HCT116 (cell line): ENCODE data around the gene QRICH1. TPM values are rescaled to one million over a fixed set of nuclear protein-coding genes. Genes with fewer than 3 reads are reported as not detected.

ENCODE experiments used
- ATAC-seq: fragments of 200-7000 bp; cut with Tn5 transposase; 2 replicates; pipeline ENCODE4 v1.9.1; 2020; ENCODE audit warnings: mild to moderate bottlenecking, moderate library complexity
- BruUV-seq: library from RNA; stranded (reverse); fragments of 400-500 nt; replicated peaks from 2 replicates; lab custom pipeline; 2021; lab: Mats Ljungman, UMichigan
- CTCF ChIA-PET: fragments of 300-600 bp; sonication (Branson Sonifier 250); formaldehyde crosslinking; loops from one replicate; lab custom pipeline; 2021; ENCODE audit warnings: antibody characterized with exemption; lab: Charles Lee
- POLR2A ChIA-PET: fragments of 300-600, 350-600 bp; sonication (Branson Sonifier 250); formaldehyde crosslinking; loops from one replicate; lab custom pipeline; 2021; ENCODE audit warnings: antibody characterized with exemption; lab: Charles Lee
- RAD21 ChIA-PET, 2 experiments: fragments of 300-600 bp; sonication (Branson Sonifier 250); formaldehyde crosslinking; loops; one replicate each; lab custom pipeline; 2023; ENCODE audit warnings: low total read pairs in 2 of 2; ENCODE audit not compliant: uncharacterized antibody in 2 of 2, unreplicated experiment in 2 of 2, low non-redundant PET in 1 of 2; lab: Charles Lee
- DNase-seq: peaks from one replicate; pipeline ENCODE4 v3.0.0-alpha.2; 2010; ENCODE audit warnings: low read depth, low spot score
- H2AFZ ChIP-seq: fragments of 200-600 bp; shearing (Covaris generic), sonication (generic); 2 replicates; pipeline ENCODE4 v1.6.1; 2017; ENCODE audit warnings: low read depth, mixed run types, mixed read lengths, antibody characterized with exemption, low read length; ENCODE audit not compliant: poor library complexity, severe bottlenecking
- H3K27ac ChIP-seq: 2 replicates; pipeline ENCODE4 v1.5.1; 2012; ENCODE audit warnings: low read depth, low read length
- H3K27me3 ChIP-seq: fragments of 200-600 bp; sonication (generic); 2 replicates; pipeline ENCODE4 v1.6.1; 2016; ENCODE audit warnings: mixed run types, low read length, mixed read lengths; ENCODE audit not compliant: insufficient read depth
- H3K36me3 ChIP-seq, 2 experiments: fragments of 200-500 bp in 1 of 2; fragments of 200-600 bp in 1 of 2; sonication (Bioruptor generic) in 1 of 2; sonication (generic) in 1 of 2; 2 replicates each; pipeline versions ENCODE4 v1.5.1 to v1.6.1; 2014 to 2016; ENCODE audit warnings: low read length in 2 of 2, inconsistent platforms in 1 of 2, mixed read lengths in 1 of 2, mixed run types in 1 of 2; ENCODE audit not compliant: insufficient read depth in 2 of 2, control insufficient read depth in 1 of 2
- H3K4me1 ChIP-seq, 2 experiments: fragments of 200-600 bp in 1 of 2; sonication (generic) in 1 of 2; 2 replicates each; pipeline versions ENCODE4 v1.5.1 to v1.6.1; 2012 to 2017; ENCODE audit warnings: low read length in 2 of 2, inconsistent platforms in 1 of 2, mild to moderate bottlenecking in 1 of 2, mixed read lengths in 1 of 2, mixed run types in 1 of 2, moderate library complexity in 1 of 2; ENCODE audit not compliant: insufficient read depth in 2 of 2, control insufficient read depth in 1 of 2
- H3K4me2 ChIP-seq: fragments of 200-600 bp; sonication (generic); 2 replicates; pipeline ENCODE4 v1.6.1; 2017; ENCODE audit warnings: mixed run types, low read length, mixed read lengths
- H3K4me3 ChIP-seq, 2 experiments: fragments of 200-600 bp in 1 of 2; sonication (generic) in 1 of 2; replicated peaks in 1 of 2; 2 replicates each; pipeline ENCODE4 v1.5.1; 2011 to 2016; ENCODE audit warnings: low read length in 2 of 2, control low read depth in 1 of 2, low read depth in 1 of 2, mild to moderate bottlenecking in 1 of 2, mixed read lengths in 1 of 2, mixed run types in 1 of 2
- H3K79me2 ChIP-seq: fragments of 200-600 bp; sonication (generic); 2 replicates; pipeline ENCODE4 v1.6.1; 2017; ENCODE audit warnings: mild to moderate bottlenecking, mixed run types, low read length, moderate library complexity, mixed read lengths; ENCODE audit not compliant: insufficient read depth
- H3K9ac ChIP-seq: fragments of 200-600 bp; sonication (generic); 2 replicates; pipeline ENCODE4 v1.6.1; 2016; ENCODE audit warnings: low read length, mixed read lengths
- H3K9me2 ChIP-seq: fragments of 200-600 bp; sonication (generic), shearing (Covaris generic); 2 replicates; pipeline ENCODE4 v1.6.1; 2017; ENCODE audit warnings: mixed run types, mild to moderate bottlenecking, moderate library complexity; ENCODE audit not compliant: insufficient read depth
- H3K9me3 ChIP-seq, 2 experiments: fragments of 200-500 bp in 1 of 2; fragments of 200-600 bp in 1 of 2; sonication (Bioruptor generic) in 1 of 2; sonication (generic) in 1 of 2; 2 replicates each; pipeline ENCODE4 v1.6.1; 2014 to 2017; ENCODE audit warnings: low read length in 2 of 2, mixed read lengths in 2 of 2, inconsistent platforms in 1 of 2, low read depth in 1 of 2, mild to moderate bottlenecking in 1 of 2, mixed run types in 1 of 2, moderate library complexity in 1 of 2; ENCODE audit not compliant: control insufficient read depth in 1 of 2, insufficient read depth in 1 of 2
- H4K20me1 ChIP-seq: fragments of 200-600 bp; sonication (generic), shearing (Covaris generic); 2 replicates; pipeline ENCODE4 v1.6.1; 2017; ENCODE audit warnings: mixed run types, mild to moderate bottlenecking, moderate library complexity; ENCODE audit not compliant: insufficient read depth
- ATF3 ChIP-seq: IDR thresholded peaks from 2 replicates; pipeline ENCODE4 v1.6.1; 2012
- EZH2 ChIP-seq: fragments of 200-600 bp; sonication (generic); IDR thresholded peaks from 2 replicates; pipeline ENCODE4 v1.6.1; 2017; ENCODE audit warnings: antibody characterized with exemption, mixed run types
- FOSL1 ChIP-seq: IDR thresholded peaks from 2 replicates; pipeline ENCODE4 v1.6.1; 2012; ENCODE audit warnings: low read depth
- JUND ChIP-seq: IDR thresholded peaks from 2 replicates; pipeline ENCODE4 v1.6.1; 2012
- MAX ChIP-seq: IDR thresholded peaks from 2 replicates; pipeline ENCODE4 v1.6.1; 2012
- POLR2A ChIP-seq: IDR thresholded peaks from 2 replicates; pipeline ENCODE4 v1.7.0; 2011; ENCODE audit warnings: borderline replicate concordance; ENCODE audit not compliant: insufficient read depth, insufficient read length; ENCODE audit errors: extremely low read depth
- POLR2AphosphoS5 ChIP-seq: IDR thresholded peaks from 2 replicates; pipeline ENCODE4 v1.6.1; 2011; ENCODE audit warnings: mild to moderate bottlenecking, low read depth, low read length, moderate library complexity
- RAD21 ChIP-seq: IDR thresholded peaks from 2 replicates; pipeline ENCODE4 v1.6.1; 2012; ENCODE audit warnings: low read depth, mild to moderate bottlenecking
- REST ChIP-seq: IDR thresholded peaks from 2 replicates; pipeline ENCODE4 v1.6.1; 2012; ENCODE audit warnings: low read depth
- SIN3A ChIP-seq: IDR thresholded peaks from 2 replicates; pipeline ENCODE4 v1.6.1; 2012; ENCODE audit warnings: low read depth
- TCF7L2 ChIP-seq: IDR thresholded peaks from 2 replicates; pipeline ENCODE4 v1.7.0; 2011; ENCODE audit warnings: borderline replicate concordance, inconsistent platforms; ENCODE audit not compliant: insufficient read depth, insufficient read length; ENCODE audit errors: extremely low read depth
- YY1 ChIP-seq: IDR thresholded peaks from 2 replicates; pipeline ENCODE4 v1.6.1; 2011; ENCODE audit warnings: low read length, low read depth, moderate library complexity, mild to moderate bottlenecking; ENCODE audit not compliant: insufficient replicate concordance; ENCODE audit errors: extremely low read depth
- ZBTB33 ChIP-seq: IDR thresholded peaks from 2 replicates; pipeline ENCODE4 v1.6.1; 2011; ENCODE audit warnings: mild to moderate bottlenecking, low read length, moderate library complexity; ENCODE audit not compliant: insufficient replicate concordance; ENCODE audit errors: extremely low read depth
- ZFX ChIP-seq: fragments of 450-650 bp; IDR thresholded peaks from 2 replicates; pipeline ENCODE4 v1.6.1; 2017
- ZNF274 ChIP-seq: fragments of 200-500 bp; sonication (Bioruptor generic); IDR thresholded peaks from 2 replicates; pipeline ENCODE4 v1.6.1; 2014; ENCODE audit warnings: mild to moderate bottlenecking, low read depth, low read length, inconsistent platforms
- intact Hi-C: fragments of 100-400 bp; cut with micrococcal nuclease; formaldehyde crosslinking; loops from 2 replicates; pipeline ENCODE4 v1.10.0; 2022
- total RNA-seq: library from RNA; stranded (reverse); gene quantifications from one replicate; pipeline ENCODE4 v1.2.1, GENCODE V29; 2021; ENCODE audit not compliant: unreplicated experiment

QRICH1 gene
- total RNA-seq, 1 experiment from 2014 or later, result 105 TPM

- DNase-seq, result no peak
- Histone ChIP-seq H3K4me3 (peak overlapping the region; percentile 77 to 83), H3K9me3 (no peaks in the 10 kb centered on the region), H3K79me2 (peaks cover 21% of the 10 kb centered on the region), H2AFZ (no peak overlapping the region), H4K20me1 (no peaks in the 10 kb centered on the region), H3K36me3 (peaks cover 23 to 25% of the 10 kb centered on the region in 2 experiments; a peak in 3 of 4 replicates), H3K9me2 (no peaks in the 10 kb centered on the region), H3K4me1 (peaks cover 7 to 14% of the 10 kb centered on the region in 2 experiments), H3K9ac (peak overlapping the region; percentile 96), H3K4me2 (peak overlapping the region; percentile 99), H3K27ac (peak overlapping the region; percentile 100), H3K27me3 (no peaks in the 10 kb centered on the region)
- no peak; the same call in 1 of the 2 replicates for ATAC-seq
- ChIA-PET POLR2A (interaction anchor here (0.7 to 1.3 kb wide), 6 partner anchors 9 to 99 kb away, joined by 3 to 10 read pairs (median 5); partner anchors contain the start of genes IMPDH2, LAMB2, NDUFAF3 and QARS1), CTCF (interaction anchor here (1.0 kb wide), 1 partner anchor 13 kb away, joined by 3 read pairs; no protein-coding TSS in a partner anchor), RAD21 (interaction anchor here (0.6 to 0.9 kb wide), 4 partner anchors 12 to 1178 kb away, joined by 3 to 4 read pairs (median 4); partner anchors contain the start of genes HYAL3 (in 1 of the 2), NAA80 (in 1 of the 2), QRICH1 (in 1 of the 2) and USP4 (in 1 of the 2))
- BruUV-seq, result no TSS peak
- intact Hi-C loops, result no loop called here
- TF ChIP-seq ZNF274 (no peak), ZFX (no peak), SIN3A (no peak), TCF7L2 (no peak), POLR2A (no peak), RAD21 (no peak), ZBTB33 (no peak), YY1 (no peak), MAX (no peak), POLR2AphosphoS5 (no peak), ATF3 (no peak), JUND (no peak), REST (no peak), EZH2 (no peak), FOSL1 (no peak)
Observed at GRCh38 chr3:49121132-49121736, 27.4 kb upstream of the QRICH1 start.
